GM23338 (cell line): ENCODE results near the gene CACTIN. TPM values are rescaled to one million over a fixed set of nuclear protein-coding genes. Genes with fewer than 3 reads are reported as not detected.

ENCODE experiments used
- ATAC-seq: fragments of 200-7000 bp; cut with Tn5 transposase; 3 replicates; pipeline ENCODE4 v1.9.1; 2020
- DNase-seq: peaks from one replicate; pipeline ENCODE4 v3.0.0-alpha.2; 2015; ENCODE audit warnings: low spot score
- H2AFZ ChIP-seq: fragments of 200-600 bp; sonication (generic); 2 replicates; pipeline ENCODE4 v1.8.0; 2016; ENCODE audit warnings: antibody characterized with exemption, mild to moderate bottlenecking, moderate library complexity
- H3F3A ChIP-seq: fragments of 200-600 bp; sonication (generic); replicated peaks from 2 replicates; pipeline ENCODE4 v1.8.0; 2017; ENCODE audit warnings: antibody characterized with exemption, mixed run types, low read depth
- H3K27ac ChIP-seq: fragments of 200-600 bp; sonication (generic); 2 replicates; pipeline ENCODE4 v1.6.1; 2016; ENCODE audit warnings: low read depth
- H3K27me3 ChIP-seq: fragments of 200-600 bp; sonication (generic); 2 replicates; pipeline ENCODE4 v1.8.0; 2016; ENCODE audit warnings: mild to moderate bottlenecking, mixed run types, moderate library complexity; ENCODE audit not compliant: insufficient read depth
- H3K36me3 ChIP-seq: fragments of 200-600 bp; sonication (generic); 2 replicates; pipeline ENCODE4 v1.8.0; 2016; ENCODE audit warnings: mild to moderate bottlenecking; ENCODE audit not compliant: insufficient read depth
- H3K4me1 ChIP-seq: fragments of 200-600 bp; sonication (generic); 2 replicates; pipeline ENCODE4 v1.8.0; 2016; ENCODE audit warnings: mild to moderate bottlenecking, moderate library complexity; ENCODE audit not compliant: insufficient read depth
- H3K4me2 ChIP-seq: fragments of 200-600 bp; sonication (generic); 2 replicates; pipeline ENCODE4 v1.7.1; 2017; ENCODE audit warnings: mixed run types
- H3K4me3 ChIP-seq: fragments of 200-600 bp; sonication (generic); 2 replicates; pipeline ENCODE4 v1.6.1; 2016; ENCODE audit warnings: mixed run types
- H3K79me2 ChIP-seq: fragments of 200-600 bp; sonication (generic); replicated peaks from 2 replicates; pipeline ENCODE4 v1.8.0; 2017; ENCODE audit warnings: mild to moderate bottlenecking; ENCODE audit not compliant: insufficient read depth
- H3K9me2 ChIP-seq: fragments of 200-600 bp; sonication (generic); 2 replicates; pipeline ENCODE4 v1.8.0; 2017; ENCODE audit not compliant: insufficient read depth
- H4K20me1 ChIP-seq: fragments of 200-600 bp; sonication (generic); replicated peaks from 2 replicates; pipeline ENCODE4 v1.8.0; 2017; ENCODE audit warnings: mild to moderate bottlenecking; ENCODE audit not compliant: insufficient read depth
- H3K27ac Mint-ChIP-seq: 2 replicates; pipeline ENCODE4 v1.8.0; 2020; ENCODE audit warnings: inconsistent platforms, mild to moderate bottlenecking, moderate library complexity, mixed read lengths
- H3K27me3 Mint-ChIP-seq: 3 replicates; pipeline ENCODE4 v1.8.0; 2022; ENCODE audit warnings: low read depth, mild to moderate bottlenecking, moderate library complexity, mixed read lengths, inconsistent platforms; ENCODE audit not compliant: insufficient read depth, poor library complexity
- H3K36me3 Mint-ChIP-seq: 3 replicates; pipeline ENCODE4 v1.8.0; 2021; ENCODE audit warnings: low read depth, mild to moderate bottlenecking, inconsistent platforms, moderate library complexity, mixed read lengths
- H3K4me1 Mint-ChIP-seq: 3 replicates; pipeline ENCODE4 v1.8.0; 2020; ENCODE audit warnings: mild to moderate bottlenecking, inconsistent platforms, mixed read lengths
- H3K4me3 Mint-ChIP-seq: 3 replicates; pipeline ENCODE4 v1.8.0; 2021; ENCODE audit warnings: moderate library complexity, mild to moderate bottlenecking, inconsistent platforms, mixed read lengths
- H3K9me3 Mint-ChIP-seq: 3 replicates; pipeline ENCODE4 v1.8.0; 2020; ENCODE audit warnings: moderate library complexity, mild to moderate bottlenecking, inconsistent platforms, mixed read lengths
- CREB1 ChIP-seq: fragments of 250-450 bp; sonication (Bioruptor Pico); IDR thresholded peaks from 2 replicates; pipeline ENCODE4 v1.5.0; 2020; ENCODE audit warnings: low read depth, mild to moderate bottlenecking, moderate library complexity
- EZH2 ChIP-seq: fragments of 200-600 bp; sonication (generic); IDR thresholded peaks from one replicate; pipeline ENCODE4 v1.8.0; 2017; ENCODE audit warnings: antibody characterized with exemption, mild to moderate bottlenecking, low read depth; ENCODE audit not compliant: unreplicated experiment
- EZH2phosphoT487 ChIP-seq: fragments of 200-600 bp; sonication (generic); IDR thresholded peaks from one replicate; pipeline ENCODE4 v1.8.1; 2018; ENCODE audit warnings: antibody characterized with exemption; ENCODE audit not compliant: unreplicated experiment
- JUNB ChIP-seq: IDR thresholded peaks from one replicate; pipeline ENCODE4 v1.6.1; 2016; ENCODE audit warnings: antibody characterized with exemption; ENCODE audit not compliant: unreplicated experiment
- NANOG ChIP-seq: IDR thresholded peaks from 2 replicates; pipeline ENCODE4 v1.6.1; 2016; ENCODE audit warnings: antibody characterized with exemption, borderline replicate concordance
- POLR2AphosphoS5 ChIP-seq: IDR thresholded peaks from 2 replicates; pipeline ENCODE4 v1.6.1; 2016; ENCODE audit warnings: antibody characterized with exemption, low read depth
- STAT1 ChIP-seq: IDR thresholded peaks from one replicate; pipeline ENCODE4 v1.6.1; 2016; ENCODE audit warnings: antibody characterized with exemption; ENCODE audit not compliant: unreplicated experiment
- ZNF114 ChIP-seq: fragments of 250-450 bp; sonication (Bioruptor Pico); IDR thresholded peaks from 2 replicates; pipeline ENCODE4 v1.5.0; 2020; ENCODE audit warnings: mild to moderate bottlenecking, moderate library complexity
- polyA plus RNA-seq: library from polyadenylated mRNA; unstranded; fragments of >200 nt; fragmentation: Nextera tagmentation; extraction: Ambion mirVana; gene quantifications from 2 replicates; pipeline ENCODE4 v1.2.1, GENCODE V29; 2016
- total RNA-seq: library from RNA; depleted of rRNA; stranded (reverse); fragments of >200 nt; shearing (Covaris generic); gene quantifications from 2 replicates; pipeline ENCODE4 v1.2.3, GENCODE V29; 2014
- TF ChIP-seq, protein P1 (sequence below): IDR thresholded peaks from one replicate; pipeline ENCODE4 v1.6.1; 2018; ENCODE audit warnings: antibody characterized with exemption; ENCODE audit not compliant: unreplicated experiment
- TF ChIP-seq, protein P2 (sequence below), 2 experiments: fragments of 200-600 bp in 1 of 2; sonication (generic) in 1 of 2; conservative IDR thresholded peaks; 2 replicates each; pipeline versions ENCODE4 v1.5.1 to v1.6.1; 2016 to 2017; ENCODE audit warnings: antibody characterized with exemption in 2 of 2, low read depth in 2 of 2, mild to moderate bottlenecking in 2 of 2, moderate library complexity in 1 of 2
- TF ChIP-seq, protein P3 (sequence below): IDR thresholded peaks from 2 replicates; pipeline ENCODE4 v1.6.1; 2016; ENCODE audit warnings: antibody characterized with exemption

The CACTIN gene
- total and polyA plus RNA-seq, 2 experiments from 2014 or later: 14.3 to 47.4 TPM

GRCh38 chr19:3653081-3653795 is 26.6 kb upstream of the CACTIN start:
- no peak for TF ChIP-seq ZNF114 (CRISPR knock-in tag)
- TF ChIP-seq EZH2: no peak
- TF ChIP-seq STAT1: no peak
- TF ChIP-seq, protein P1, sequence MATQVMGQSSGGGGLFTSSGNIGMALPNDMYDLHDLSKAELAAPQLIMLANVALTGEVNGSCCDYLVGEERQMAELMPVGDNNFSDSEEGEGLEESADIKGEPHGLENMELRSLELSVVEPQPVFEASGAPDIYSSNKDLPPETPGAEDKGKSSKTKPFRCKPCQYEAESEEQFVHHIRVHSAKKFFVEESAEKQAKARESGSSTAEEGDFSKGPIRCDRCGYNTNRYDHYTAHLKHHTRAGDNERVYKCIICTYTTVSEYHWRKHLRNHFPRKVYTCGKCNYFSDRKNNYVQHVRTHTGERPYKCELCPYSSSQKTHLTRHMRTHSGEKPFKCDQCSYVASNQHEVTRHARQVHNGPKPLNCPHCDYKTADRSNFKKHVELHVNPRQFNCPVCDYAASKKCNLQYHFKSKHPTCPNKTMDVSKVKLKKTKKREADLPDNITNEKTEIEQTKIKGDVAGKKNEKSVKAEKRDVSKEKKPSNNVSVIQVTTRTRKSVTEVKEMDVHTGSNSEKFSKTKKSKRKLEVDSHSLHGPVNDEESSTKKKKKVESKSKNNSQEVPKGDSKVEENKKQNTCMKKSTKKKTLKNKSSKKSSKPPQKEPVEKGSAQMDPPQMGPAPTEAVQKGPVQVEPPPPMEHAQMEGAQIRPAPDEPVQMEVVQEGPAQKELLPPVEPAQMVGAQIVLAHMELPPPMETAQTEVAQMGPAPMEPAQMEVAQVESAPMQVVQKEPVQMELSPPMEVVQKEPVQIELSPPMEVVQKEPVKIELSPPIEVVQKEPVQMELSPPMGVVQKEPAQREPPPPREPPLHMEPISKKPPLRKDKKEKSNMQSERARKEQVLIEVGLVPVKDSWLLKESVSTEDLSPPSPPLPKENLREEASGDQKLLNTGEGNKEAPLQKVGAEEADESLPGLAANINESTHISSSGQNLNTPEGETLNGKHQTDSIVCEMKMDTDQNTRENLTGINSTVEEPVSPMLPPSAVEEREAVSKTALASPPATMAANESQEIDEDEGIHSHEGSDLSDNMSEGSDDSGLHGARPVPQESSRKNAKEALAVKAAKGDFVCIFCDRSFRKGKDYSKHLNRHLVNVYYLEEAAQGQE: no peak
- no peak for TF ChIP-seq CREB1 (CRISPR knock-in tag)
- TF ChIP-seq JUNB: no peak
- no peak for TF ChIP-seq POLR2AphosphoS5
- TF ChIP-seq, protein P2, sequence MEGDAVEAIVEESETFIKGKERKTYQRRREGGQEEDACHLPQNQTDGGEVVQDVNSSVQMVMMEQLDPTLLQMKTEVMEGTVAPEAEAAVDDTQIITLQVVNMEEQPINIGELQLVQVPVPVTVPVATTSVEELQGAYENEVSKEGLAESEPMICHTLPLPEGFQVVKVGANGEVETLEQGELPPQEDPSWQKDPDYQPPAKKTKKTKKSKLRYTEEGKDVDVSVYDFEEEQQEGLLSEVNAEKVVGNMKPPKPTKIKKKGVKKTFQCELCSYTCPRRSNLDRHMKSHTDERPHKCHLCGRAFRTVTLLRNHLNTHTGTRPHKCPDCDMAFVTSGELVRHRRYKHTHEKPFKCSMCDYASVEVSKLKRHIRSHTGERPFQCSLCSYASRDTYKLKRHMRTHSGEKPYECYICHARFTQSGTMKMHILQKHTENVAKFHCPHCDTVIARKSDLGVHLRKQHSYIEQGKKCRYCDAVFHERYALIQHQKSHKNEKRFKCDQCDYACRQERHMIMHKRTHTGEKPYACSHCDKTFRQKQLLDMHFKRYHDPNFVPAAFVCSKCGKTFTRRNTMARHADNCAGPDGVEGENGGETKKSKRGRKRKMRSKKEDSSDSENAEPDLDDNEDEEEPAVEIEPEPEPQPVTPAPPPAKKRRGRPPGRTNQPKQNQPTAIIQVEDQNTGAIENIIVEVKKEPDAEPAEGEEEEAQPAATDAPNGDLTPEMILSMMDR (conservative IDR thresholded peaks at IDR 0.05; ENCODE audit: low read depth in 2 of 2): no peak
- TF ChIP-seq, protein P3, sequence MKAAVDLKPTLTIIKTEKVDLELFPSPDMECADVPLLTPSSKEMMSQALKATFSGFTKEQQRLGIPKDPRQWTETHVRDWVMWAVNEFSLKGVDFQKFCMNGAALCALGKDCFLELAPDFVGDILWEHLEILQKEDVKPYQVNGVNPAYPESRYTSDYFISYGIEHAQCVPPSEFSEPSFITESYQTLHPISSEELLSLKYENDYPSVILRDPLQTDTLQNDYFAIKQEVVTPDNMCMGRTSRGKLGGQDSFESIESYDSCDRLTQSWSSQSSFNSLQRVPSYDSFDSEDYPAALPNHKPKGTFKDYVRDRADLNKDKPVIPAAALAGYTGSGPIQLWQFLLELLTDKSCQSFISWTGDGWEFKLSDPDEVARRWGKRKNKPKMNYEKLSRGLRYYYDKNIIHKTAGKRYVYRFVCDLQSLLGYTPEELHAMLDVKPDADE: no peak
- TF ChIP-seq EZH2phosphoT487: no peak
- no peak for TF ChIP-seq NANOG
- ATAC-seq (no peak), DNase-seq (no peak)
- no peak overlapping the region for H3K4me3 Mint-ChIP-seq
- H3K36me3 Mint-ChIP-seq: peaks cover 14% of the 10 kb centered on the region
- H3K27me3 Mint-ChIP-seq: peaks cover 1% of the 10 kb centered on the region
- H3K4me1 Mint-ChIP-seq: no peaks in the 10 kb centered on the region
- Histone ChIP-seq H3K27me3 (no peaks in the 10 kb centered on the region), H3F3A (no peaks in the 10 kb centered on the region), H4K20me1 (no peaks in the 10 kb centered on the region; the same call in 1 of the 2 replicates), H3K4me1 (no peaks in the 10 kb centered on the region), H2AFZ (no peak overlapping the region), H3K79me2 (no peaks in the 10 kb centered on the region), H3K4me3 (no peak overlapping the region), H3K36me3 (no peaks in the 10 kb centered on the region), H3K4me2 (no peak overlapping the region), H3K9me2 (no peaks in the 10 kb centered on the region), H3K27ac (no peak overlapping the region)
- H3K9me3 Mint-ChIP-seq: no peaks in the 10 kb centered on the region
- H3K27ac Mint-ChIP-seq: no peak overlapping the region
